Peyer's patch (tissue), 4 donors: ENCODE results near the gene TACC2.

Source experiments
- POLR2A ChIP-seq, 2 donors: fragments of 450-650 bp; IDR thresholded peaks; one replicate each; pipeline ENCODE4 v1.5.1; 2017; ENCODE audit warnings: antibody characterized with exemption in 2 of 2, mild to moderate bottlenecking in 2 of 2, moderate library complexity in 2 of 2
- TF ChIP-seq, protein P1 (sequence below), 6 experiments: fragments of 450-650 bp in 4 of 6; fragments of 200-600 bp in 2 of 6; sonication (generic) in 1 of 6; IDR thresholded peaks; one replicate each; pipeline ENCODE4 v1.5.1; 2017 to 2019; ENCODE audit warnings: antibody characterized with exemption in 6 of 6, mild to moderate bottlenecking in 3 of 6, moderate library complexity in 1 of 6

DNA sequence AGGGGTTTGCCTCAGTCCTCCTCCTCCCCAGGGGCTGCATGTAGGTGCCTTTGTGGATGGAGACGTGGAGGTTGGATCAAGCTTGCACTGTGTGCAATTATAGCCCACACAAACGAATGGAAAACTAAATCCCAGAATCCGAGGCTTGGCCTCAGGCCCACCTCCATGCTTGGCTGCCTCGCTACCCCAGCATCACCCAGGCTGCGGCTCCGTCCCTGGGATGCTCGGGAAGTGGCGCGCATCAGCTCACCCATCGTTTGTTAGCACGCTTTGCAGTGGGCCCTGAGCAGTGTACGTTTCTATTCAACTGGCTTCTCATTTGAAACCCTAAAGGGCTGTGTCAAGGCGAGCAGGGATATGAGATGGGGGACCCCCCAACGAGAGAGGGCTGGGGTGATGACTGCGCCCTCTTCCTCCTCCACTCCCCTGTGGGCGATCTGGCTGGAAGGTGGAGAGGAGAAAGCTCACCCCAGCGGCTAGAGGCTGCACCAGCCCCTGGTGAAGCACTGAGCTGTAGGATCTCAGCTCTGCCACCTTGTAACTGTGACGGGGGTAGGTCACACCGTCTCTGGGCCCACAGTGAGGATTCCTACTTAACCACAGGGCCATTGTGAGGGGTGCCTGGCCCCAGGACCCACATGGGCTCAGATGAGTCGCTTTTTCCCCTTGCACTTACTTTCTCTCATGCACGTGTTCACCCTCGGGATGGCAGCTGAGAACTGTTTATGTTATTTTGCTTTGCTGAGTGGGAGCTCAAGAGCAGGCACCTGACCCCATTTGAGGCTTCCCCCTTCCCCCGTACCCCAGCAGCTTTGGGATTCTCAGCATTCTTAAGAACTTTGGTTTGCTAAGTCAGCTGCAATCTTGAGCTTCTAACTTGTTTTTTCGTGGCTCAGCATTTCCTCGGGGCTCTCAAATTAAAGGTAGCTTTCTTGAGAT, 269.4 kb downstream of the TACC2 start:
- TF ChIP-seq, protein P1, sequence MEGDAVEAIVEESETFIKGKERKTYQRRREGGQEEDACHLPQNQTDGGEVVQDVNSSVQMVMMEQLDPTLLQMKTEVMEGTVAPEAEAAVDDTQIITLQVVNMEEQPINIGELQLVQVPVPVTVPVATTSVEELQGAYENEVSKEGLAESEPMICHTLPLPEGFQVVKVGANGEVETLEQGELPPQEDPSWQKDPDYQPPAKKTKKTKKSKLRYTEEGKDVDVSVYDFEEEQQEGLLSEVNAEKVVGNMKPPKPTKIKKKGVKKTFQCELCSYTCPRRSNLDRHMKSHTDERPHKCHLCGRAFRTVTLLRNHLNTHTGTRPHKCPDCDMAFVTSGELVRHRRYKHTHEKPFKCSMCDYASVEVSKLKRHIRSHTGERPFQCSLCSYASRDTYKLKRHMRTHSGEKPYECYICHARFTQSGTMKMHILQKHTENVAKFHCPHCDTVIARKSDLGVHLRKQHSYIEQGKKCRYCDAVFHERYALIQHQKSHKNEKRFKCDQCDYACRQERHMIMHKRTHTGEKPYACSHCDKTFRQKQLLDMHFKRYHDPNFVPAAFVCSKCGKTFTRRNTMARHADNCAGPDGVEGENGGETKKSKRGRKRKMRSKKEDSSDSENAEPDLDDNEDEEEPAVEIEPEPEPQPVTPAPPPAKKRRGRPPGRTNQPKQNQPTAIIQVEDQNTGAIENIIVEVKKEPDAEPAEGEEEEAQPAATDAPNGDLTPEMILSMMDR (IDR thresholded peaks at IDR 0.05), result no peak
- no peak for TF ChIP-seq POLR2A (IDR thresholded peaks at IDR 0.05)
